Nephron (organoid): ENCODE measurements around the gene LRP8.

Experiments
- H3K27ac Mint-ChIP-seq, 3 experiments: 2 replicates each; pipeline ENCODE4 v1.8.0; 2020; ENCODE audit warnings: mixed read lengths in 3 of 3, mild to moderate bottlenecking in 2 of 3, moderate library complexity in 1 of 3
- H3K27me3 Mint-ChIP-seq: 2 replicates; pipeline ENCODE4 v1.8.0; 2021; ENCODE audit warnings: low read depth, mild to moderate bottlenecking, moderate library complexity, mixed read lengths
- H3K36me3 Mint-ChIP-seq: 2 replicates; pipeline ENCODE4 v1.8.0; 2020; ENCODE audit warnings: low read depth, mixed read lengths
- H3K4me1 Mint-ChIP-seq: 2 replicates; pipeline ENCODE4 v1.8.0; 2020; ENCODE audit warnings: mixed read lengths
- H3K4me3 Mint-ChIP-seq, 3 experiments: 2 replicates each; pipeline ENCODE4 v1.8.0; 2020; ENCODE audit warnings: mild to moderate bottlenecking in 3 of 3, mixed read lengths in 3 of 3, moderate library complexity in 2 of 3
- H3K9me3 Mint-ChIP-seq: 2 replicates; pipeline ENCODE4 v1.8.0; 2020; ENCODE audit warnings: mixed read lengths
- CTCF ChIP-seq, 3 experiments: fragments of 200-600 bp; sonication (generic); IDR thresholded peaks; one replicate each; pipeline ENCODE4 v1.5.0; 2021; ENCODE audit warnings: antibody characterized with exemption in 3 of 3; ENCODE audit not compliant: unreplicated experiment in 3 of 3

Gene LRP8

GRCh38 chr1:53354119-53354518 is 26.2 kb upstream of the LRP8 start:
- Mint-ChIP-seq H3K9me3 (peaks cover 6% of the 10 kb centered on the region), H3K4me3 (no peak overlapping the region), H3K4me1 (no peaks in the 10 kb centered on the region), H3K27ac (no peak overlapping the region), H3K27me3 (no peaks in the 10 kb centered on the region), H3K36me3 (no peaks in the 10 kb centered on the region)
- no peak for TF ChIP-seq CTCF (IDR thresholded peaks at IDR 0.05; ENCODE audit: unreplicated experiment in 3 of 3)

DNA sequence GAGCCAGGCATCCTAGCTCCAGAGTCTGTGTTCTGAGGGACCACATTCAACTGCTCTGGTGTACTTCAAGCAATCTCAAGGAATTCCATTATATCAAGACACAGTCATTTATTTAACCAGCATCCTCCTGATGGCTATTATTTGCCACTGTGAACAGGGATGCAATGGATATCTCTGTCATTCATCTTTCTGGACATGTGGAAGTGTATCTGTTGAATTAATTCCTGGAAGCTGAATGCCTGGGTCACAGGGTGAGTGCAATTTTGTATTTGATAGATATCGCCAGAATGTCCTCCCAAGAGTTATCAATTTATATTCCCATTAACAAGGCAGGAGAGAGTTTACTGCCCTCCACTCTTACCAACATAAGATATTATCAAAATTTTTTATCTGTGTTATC is 24.7 kb upstream of the LRP8 start:
- no peak overlapping the region for H3K4me3 Mint-ChIP-seq
- H3K27me3 Mint-ChIP-seq, result no peaks in the 10 kb centered on the region
- H3K27ac Mint-ChIP-seq, result no peak overlapping the region
- H3K4me1 Mint-ChIP-seq, result peaks cover 4% of the 10 kb centered on the region
- no peak for TF ChIP-seq CTCF (IDR thresholded peaks at IDR 0.05; ENCODE audit: unreplicated experiment in 3 of 3)
- H3K36me3 Mint-ChIP-seq, result no peaks in the 10 kb centered on the region
- H3K9me3 Mint-ChIP-seq, result peaks cover 6% of the 10 kb centered on the region

DNA sequence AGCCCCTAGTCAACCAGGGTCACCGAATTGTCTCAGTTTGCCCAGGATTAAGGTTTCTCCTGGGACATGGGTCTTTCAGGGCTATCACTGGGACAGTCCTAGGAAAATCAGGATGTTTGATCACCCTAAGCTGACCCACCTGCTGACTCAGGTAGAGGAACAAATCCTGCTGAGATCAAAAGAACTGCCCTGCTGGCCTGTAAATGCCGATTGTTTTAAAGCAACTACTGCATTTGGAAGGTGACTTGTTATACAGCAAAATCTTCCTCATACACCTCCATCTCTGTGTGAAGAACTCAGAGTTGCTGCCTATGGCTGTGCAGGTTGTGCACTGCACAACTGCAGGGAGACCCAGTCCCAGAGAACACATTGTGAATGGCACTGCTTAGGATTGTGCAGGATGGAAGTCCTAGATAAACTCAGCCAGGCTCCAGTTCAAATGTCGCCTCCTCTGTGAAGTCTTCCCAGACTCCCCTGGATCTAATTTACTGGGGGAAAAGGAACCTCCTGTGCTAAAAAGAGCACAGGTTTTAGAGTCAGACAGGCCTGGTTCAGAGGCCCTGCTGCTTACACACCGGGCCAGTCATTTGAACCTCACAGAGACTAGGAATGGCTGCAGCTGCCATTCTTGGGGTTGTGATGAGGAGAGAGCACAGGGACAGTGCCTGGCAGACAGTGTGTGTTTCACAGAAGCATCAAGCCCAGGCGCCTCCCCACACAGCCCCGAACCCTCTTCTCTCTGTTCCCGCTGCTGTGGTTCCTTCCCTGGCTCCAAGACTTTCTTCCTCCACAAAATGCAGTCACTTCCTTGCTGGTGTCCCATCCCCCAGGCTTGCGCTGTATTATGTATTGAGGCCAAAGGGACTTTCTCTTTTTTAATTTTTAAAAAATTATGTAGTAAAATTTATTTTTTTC is 23.2 kb upstream of the LRP8 start:
- H3K36me3 Mint-ChIP-seq, result no peaks in the 10 kb centered on the region
- H3K27ac Mint-ChIP-seq, result no peak overlapping the region
- no peaks in the 10 kb centered on the region for H3K27me3 Mint-ChIP-seq
- H3K4me1 Mint-ChIP-seq, result peaks cover 12% of the 10 kb centered on the region
- peaks cover 2% of the 10 kb centered on the region for H3K9me3 Mint-ChIP-seq
- H3K4me3 Mint-ChIP-seq, result no peak overlapping the region
- no peak for TF ChIP-seq CTCF (IDR thresholded peaks at IDR 0.05; ENCODE audit: unreplicated experiment in 3 of 3)

DNA sequence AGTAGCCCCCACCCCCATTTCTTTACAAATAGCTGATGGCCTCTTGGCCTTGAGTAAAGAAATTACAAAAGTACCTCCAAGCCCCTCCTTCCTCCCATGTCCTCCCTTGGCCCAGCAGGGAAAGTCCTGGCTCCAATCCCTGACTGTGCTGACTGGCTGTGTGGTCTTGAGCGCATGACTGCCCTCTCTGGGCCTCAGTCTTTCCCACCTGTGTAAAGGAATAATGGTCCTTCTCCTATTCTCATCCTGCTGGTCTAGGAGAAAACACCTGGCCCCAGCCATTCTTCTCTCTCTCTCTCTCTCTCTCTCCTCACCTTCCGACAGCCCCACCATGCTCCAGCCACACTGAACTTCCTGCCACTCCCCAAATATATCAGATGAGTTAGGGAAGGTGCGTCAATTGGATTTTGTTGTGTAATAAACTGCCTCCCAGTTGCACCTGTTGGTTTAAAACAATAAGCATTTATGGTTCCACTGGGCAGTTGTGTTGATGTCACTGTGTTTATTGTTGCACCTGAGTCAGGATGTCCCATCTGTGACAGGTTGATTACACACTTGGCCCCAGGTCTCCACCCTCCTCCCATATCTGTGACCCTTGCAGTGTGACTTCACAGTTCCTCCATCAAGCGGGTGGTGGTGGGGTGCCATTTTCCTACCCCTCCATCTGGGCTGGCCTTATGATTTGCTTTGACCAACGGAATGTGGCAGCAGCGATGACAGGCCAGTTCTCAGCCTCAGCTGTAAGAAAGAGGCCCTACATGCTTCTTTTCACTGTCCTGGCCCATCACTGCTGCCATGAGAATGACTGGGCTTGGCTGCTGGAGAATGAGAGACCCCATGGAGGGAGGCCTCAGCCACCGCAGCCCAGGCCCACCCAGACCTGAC is 22.3 kb upstream of the LRP8 start:
- H3K27ac Mint-ChIP-seq, result no peak overlapping the region
- TF ChIP-seq CTCF (IDR thresholded peaks at IDR 0.05; ENCODE audit: unreplicated experiment in 3 of 3), result no peak
- peaks cover 2% of the 10 kb centered on the region for H3K9me3 Mint-ChIP-seq
- H3K36me3 Mint-ChIP-seq, result no peaks in the 10 kb centered on the region
- peaks cover 5% of the 10 kb centered on the region for H3K27me3 Mint-ChIP-seq
- H3K4me1 Mint-ChIP-seq, result peaks cover 12% of the 10 kb centered on the region
- H3K4me3 Mint-ChIP-seq, result no peak overlapping the region

DNA sequence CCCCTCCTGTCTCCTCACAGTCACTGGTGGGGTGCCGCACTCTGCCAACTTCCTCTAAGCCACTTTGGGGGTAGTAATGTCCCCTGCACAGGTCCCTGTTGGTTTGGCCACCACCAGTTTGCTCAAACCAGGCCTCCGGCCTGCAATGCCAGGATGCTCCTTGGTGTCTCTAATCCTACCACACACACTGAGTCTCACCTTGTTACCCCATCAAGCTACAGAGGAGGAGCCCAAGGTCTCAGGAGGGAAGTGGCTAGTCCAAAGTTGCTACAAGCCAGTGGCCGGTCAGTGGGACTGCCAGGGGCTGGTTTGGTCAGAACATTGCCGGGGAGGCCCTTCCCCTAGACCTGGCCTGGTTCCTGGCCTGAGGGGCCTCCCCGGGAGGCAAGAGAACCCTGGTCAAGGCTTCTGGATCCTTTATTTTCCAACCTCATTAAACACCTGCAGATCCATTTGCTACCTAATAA is 21.5 kb upstream of the LRP8 start:
- Mint-ChIP-seq H3K27ac (no peak overlapping the region), H3K27me3 (peaks cover 9% of the 10 kb centered on the region), H3K4me3 (no peak overlapping the region), H3K36me3 (no peaks in the 10 kb centered on the region), H3K9me3 (peaks cover 2% of the 10 kb centered on the region), H3K4me1 (peaks cover 12% of the 10 kb centered on the region)
- TF ChIP-seq CTCF (IDR thresholded peaks at IDR 0.05; ENCODE audit: unreplicated experiment in 3 of 3), result no peak
